Effector memory CD8-positive, alpha-beta T cell (primary cell): Measurements from ENCODE around the gene TIGD1.

Experiments
- ATAC-seq: fragments of 150-1000 bp; cut with Tn5 transposase; replicated peaks from 2 replicates; pipeline ENCODE4 v1.10.0; 2021; ENCODE audit warnings: mild to moderate bottlenecking, moderate library complexity
- DNase-seq, 3 experiments: peaks; one replicate each; pipeline ENCODE4 v3.0.0; 2021
- H3K27ac Mint-ChIP-seq, 2 donors: one replicate each; pipeline ENCODE4 v1.8.0; 2022; ENCODE audit warnings: mild to moderate bottlenecking in 2 of 2, mixed read lengths in 2 of 2, moderate library complexity in 2 of 2
- H3K27me3 Mint-ChIP-seq, 2 donors: one replicate each; pipeline ENCODE4 v1.8.0; 2022; ENCODE audit warnings: mixed read lengths in 2 of 2
- H3K36me3 Mint-ChIP-seq: one replicate; pipeline ENCODE4 v1.8.0; 2022; ENCODE audit warnings: mild to moderate bottlenecking, moderate library complexity, mixed read lengths; ENCODE audit not compliant: insufficient read depth
- H3K4me1 Mint-ChIP-seq, 2 donors: one replicate each; pipeline ENCODE4 v1.8.0; 2022; ENCODE audit warnings: low read depth in 2 of 2, mixed read lengths in 2 of 2
- H3K4me3 Mint-ChIP-seq, 2 donors: one replicate each; pipeline ENCODE4 v1.8.0; 2022; ENCODE audit warnings: mild to moderate bottlenecking in 2 of 2, mixed read lengths in 2 of 2, moderate library complexity in 2 of 2
- H3K9me3 Mint-ChIP-seq, 2 donors: one replicate each; pipeline ENCODE4 v1.8.0; 2022; ENCODE audit warnings: mixed read lengths in 2 of 2

TIGD1 gene

DNA sequence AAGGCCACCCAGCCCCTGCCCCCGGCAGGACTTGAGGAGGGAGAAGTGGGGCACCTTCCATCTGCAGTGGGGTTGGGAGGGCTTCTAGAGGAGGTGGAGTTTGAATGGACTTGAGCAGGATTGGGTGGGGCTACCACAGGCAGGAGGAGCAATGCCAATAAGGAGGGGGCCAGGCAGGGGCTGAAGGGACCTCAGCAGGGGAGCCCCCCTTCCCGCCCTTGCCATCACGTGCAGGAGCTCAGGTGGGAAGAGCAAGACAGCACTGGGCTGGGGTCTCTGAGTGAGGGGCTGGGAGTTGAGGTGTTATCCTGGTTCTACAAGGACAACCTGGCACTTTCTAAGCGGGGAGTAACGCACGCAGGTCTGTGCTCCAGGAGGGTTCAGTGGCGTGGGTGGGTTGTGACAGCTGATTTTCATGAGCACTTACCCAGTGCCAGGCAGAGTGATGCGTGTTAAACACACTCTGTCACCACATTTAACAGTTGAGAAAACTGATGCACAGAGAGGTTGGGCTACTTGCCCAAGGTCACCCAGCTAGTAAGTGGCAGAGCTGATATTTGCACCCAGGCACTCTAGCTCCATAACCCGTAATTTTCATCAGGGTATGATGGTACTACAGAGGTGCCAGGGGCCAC, 19.6 kb downstream of the TIGD1 start:
- no peak overlapping the region for H3K4me3 Mint-ChIP-seq
- H3K36me3 Mint-ChIP-seq, result peaks cover 3% of the 10 kb centered on the region
- DNase-seq (no peak), ATAC-seq (no peak)
- H3K27me3 Mint-ChIP-seq, result peaks cover 41 to 95% of the 10 kb centered on the region in 2 donors
- H3K4me1 Mint-ChIP-seq, result peaks cover 12 to 13% of the 10 kb centered on the region in 2 donors
- H3K9me3 Mint-ChIP-seq, result no peaks in the 10 kb centered on the region
- no peak overlapping the region for H3K27ac Mint-ChIP-seq

DNA sequence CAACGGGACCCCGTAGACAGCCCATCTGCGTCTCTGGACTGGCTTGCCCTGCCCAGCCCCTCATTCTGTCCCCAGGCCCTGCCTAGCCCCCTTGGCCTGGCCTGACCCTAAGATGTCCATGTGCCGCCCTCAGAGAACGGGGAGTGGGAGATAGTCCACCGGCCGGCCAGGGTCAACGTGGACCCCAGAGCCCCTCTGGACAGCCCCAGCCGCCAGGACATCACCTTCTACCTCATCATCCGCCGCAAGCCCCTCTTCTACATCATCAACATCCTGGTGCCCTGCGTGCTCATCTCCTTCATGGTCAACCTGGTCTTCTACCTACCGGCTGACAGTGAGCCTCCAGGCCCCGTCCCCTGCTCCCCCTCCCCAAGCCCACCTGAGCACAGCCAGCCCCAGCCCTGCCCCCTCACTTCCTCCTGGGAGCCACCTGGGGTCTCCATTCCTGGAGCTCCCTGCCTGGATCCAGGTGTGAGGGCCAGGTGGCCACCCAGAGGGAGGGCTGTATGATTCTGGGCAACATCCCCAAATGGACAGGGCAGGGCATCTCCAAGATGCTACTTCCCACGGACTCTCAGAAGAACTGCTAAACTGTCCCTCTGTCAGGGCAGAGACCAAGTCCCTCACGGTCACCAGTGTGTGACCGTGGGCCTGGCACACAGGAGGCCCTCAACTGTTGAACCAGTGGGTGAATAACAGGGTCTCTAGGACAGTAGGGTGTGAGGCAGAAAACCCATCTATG, 20.4 kb downstream of the TIGD1 start:
- DNase-seq (no peak), ATAC-seq (no peak)
- peaks cover 3% of the 10 kb centered on the region for H3K36me3 Mint-ChIP-seq
- no peaks in the 10 kb centered on the region for H3K9me3 Mint-ChIP-seq
- H3K27ac Mint-ChIP-seq, result no peak overlapping the region
- peaks cover 41 to 88% of the 10 kb centered on the region in 2 donors for H3K27me3 Mint-ChIP-seq
- H3K4me3 Mint-ChIP-seq, result no peak overlapping the region
- H3K4me1 Mint-ChIP-seq, result peaks cover 12 to 13% of the 10 kb centered on the region in 2 donors

DNA sequence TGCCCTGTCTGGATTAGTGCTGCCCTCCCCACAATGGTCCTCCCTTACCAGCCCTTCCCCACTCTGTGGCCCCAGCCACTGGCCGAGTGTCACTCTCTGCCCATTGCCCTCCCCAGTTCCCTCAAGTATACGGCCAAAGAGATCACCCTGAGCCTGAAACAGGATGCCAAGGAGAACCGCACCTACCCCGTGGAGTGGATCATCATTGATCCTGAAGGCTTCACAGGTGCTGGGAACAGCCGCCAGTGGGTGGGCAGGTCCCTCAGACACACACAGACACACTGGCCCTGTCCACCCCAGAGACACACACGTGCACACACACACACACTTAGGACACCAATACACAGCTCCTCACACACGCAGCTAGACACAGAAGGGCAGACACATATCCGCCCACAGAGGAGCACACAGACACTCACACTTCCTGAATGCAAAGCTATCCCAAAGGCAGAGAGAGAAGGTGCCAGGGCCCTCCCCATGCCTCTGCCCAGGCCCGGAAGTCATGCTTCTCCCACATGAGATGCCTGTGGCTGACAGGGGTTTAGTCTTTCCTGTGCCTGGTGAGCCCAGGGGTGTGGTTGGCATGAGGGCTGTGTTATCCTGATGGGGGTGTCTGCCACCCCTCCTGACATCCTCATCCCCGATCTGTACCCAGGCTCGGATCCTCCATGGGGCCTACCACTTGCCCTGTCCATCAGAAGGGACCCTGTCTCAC, 21.5 kb downstream of the TIGD1 start:
- no peaks in the 10 kb centered on the region for H3K9me3 Mint-ChIP-seq

DNA sequence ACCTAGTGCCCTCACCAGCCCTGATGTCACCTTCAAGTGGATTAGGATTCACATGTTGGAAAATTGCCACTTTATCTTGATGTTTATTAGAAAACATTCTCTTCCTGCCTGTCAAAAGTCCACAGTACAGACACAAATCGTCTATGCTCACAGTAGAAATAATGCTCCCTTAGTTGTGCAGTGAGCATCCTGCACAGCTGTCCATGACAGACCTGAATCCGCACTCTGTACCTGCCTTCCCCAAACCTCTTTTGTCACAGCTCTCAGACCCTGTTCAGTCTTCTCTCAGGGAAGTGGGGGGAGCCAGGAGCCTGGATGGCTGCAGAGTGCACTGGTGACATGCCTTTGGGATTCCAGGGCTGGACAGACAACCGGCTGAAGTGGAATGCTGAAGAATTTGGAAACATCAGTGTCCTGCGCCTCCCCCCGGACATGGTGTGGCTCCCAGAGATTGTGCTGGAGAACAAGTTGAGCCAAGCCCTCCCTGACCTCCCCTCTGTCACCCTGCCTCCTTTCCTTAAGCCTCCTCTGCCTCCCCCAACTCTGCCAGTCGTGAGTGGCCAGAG, 22.4 kb downstream of the TIGD1 start:
- peaks cover 14 to 17% of the 10 kb centered on the region in 2 donors for H3K4me1 Mint-ChIP-seq
- ATAC-seq (no peak), DNase-seq (no peak)
- no peaks in the 10 kb centered on the region for H3K9me3 Mint-ChIP-seq
- peaks cover 48 to 84% of the 10 kb centered on the region in 2 donors for H3K27me3 Mint-ChIP-seq
- H3K4me3 Mint-ChIP-seq, result no peak overlapping the region
- peaks cover 5% of the 10 kb centered on the region for H3K36me3 Mint-ChIP-seq
- peak overlapping the region in 1 of 2 donors; percentile 79 for H3K27ac Mint-ChIP-seq

More for the DNA sequence above, 21.5 kb downstream of the TIGD1 start:
- Mint-ChIP-seq H3K27ac (peak overlapping the region; percentile 13 to 79), H3K36me3 (peaks cover 3% of the 10 kb centered on the region), H3K4me1 (peaks cover 12 to 13% of the 10 kb centered on the region in 2 donors), H3K4me3 (peak overlapping the region in 1 of 2 donors; percentile 47), H3K27me3 (peaks cover 49 to 87% of the 10 kb centered on the region in 2 donors)
- ATAC-seq, result peak; percentile 50
- DNase-seq, result no peak

DNA sequence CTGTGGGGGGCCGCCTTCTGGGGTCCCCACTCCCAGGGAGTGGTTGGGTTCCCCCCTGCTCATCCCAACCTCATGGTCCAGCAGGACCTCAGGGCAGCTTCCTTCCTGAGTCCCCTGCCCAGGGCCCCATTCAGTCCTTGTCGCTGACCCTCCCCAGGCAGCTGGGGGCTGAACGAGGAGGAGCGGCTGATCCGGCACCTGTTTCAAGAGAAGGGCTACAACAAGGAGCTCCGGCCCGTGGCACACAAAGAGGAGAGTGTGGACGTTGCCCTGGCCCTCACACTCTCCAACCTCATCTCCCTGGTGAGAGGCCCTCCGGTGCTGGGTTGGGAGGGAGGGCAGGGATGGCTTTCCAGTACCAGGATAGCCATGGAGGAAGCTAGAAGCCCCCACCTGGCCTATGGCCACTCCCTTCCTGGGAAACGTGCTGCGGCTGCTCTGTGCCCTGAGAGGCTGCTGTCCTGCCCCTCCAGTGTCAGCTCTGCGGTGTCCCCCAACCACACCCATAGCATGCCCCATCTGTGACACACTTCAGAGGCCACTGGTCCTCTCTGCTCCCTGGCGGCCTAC, 23.9 kb downstream of the TIGD1 start:
- Mint-ChIP-seq H3K36me3 (peaks cover 4% of the 10 kb centered on the region), H3K27me3 (peaks cover 46 to 84% of the 10 kb centered on the region in 2 donors), H3K27ac (no peak overlapping the region), H3K4me3 (no peak overlapping the region), H3K4me1 (peaks cover 15 to 21% of the 10 kb centered on the region in 2 donors), H3K9me3 (no peaks in the 10 kb centered on the region)
- DNase-seq (no peak), ATAC-seq (no peak)

GRCh38 chr2:232525791-232526371, 24.5 kb downstream of the TIGD1 start, which contains the start of gene CHRND:
CHRND (plus strand) TSS chr2:232526160; CDS start chr2:232526216, 56 bp downstream.
- Mint-ChIP-seq H3K4me1 (peaks cover 16 to 23% of the 10 kb centered on the region in 2 donors), H3K9me3 (no peaks in the 10 kb centered on the region), H3K27me3 (peaks cover 49 to 84% of the 10 kb centered on the region in 2 donors)

GRCh38 chr2:232525199-232525598, 25.2 kb downstream of the TIGD1 start:
- DNase-seq (no peak), ATAC-seq (no peak)
- Mint-ChIP-seq H3K27me3 (peaks cover 49 to 84% of the 10 kb centered on the region in 2 donors), H3K4me1 (peaks cover 14 to 23% of the 10 kb centered on the region in 2 donors), H3K36me3 (peaks cover 7% of the 10 kb centered on the region), H3K9me3 (no peaks in the 10 kb centered on the region), H3K4me3 (no peak overlapping the region), H3K27ac (no peak overlapping the region)

More at GRCh38 chr2:232525791-232526371, 24.5 kb downstream of the TIGD1 start, which contains the start of gene CHRND:
- Mint-ChIP-seq H3K36me3 (peaks cover 3% of the 10 kb centered on the region), H3K4me3 (no peak within 1 kb of the TSS), H3K27ac (no peak within 1 kb of the TSS)
- DNase-seq (no peak), ATAC-seq (no peak)

GRCh38 chr2:232524771-232525170, 25.6 kb downstream of the TIGD1 start:
- Mint-ChIP-seq H3K27me3 (peaks cover 50 to 84% of the 10 kb centered on the region in 2 donors), H3K4me3 (peak overlapping the region in 1 of 2 donors; percentile 46), H3K4me1 (peaks cover 14 to 23% of the 10 kb centered on the region in 2 donors), H3K27ac (no peak overlapping the region), H3K9me3 (no peaks in the 10 kb centered on the region), H3K36me3 (peaks cover 7% of the 10 kb centered on the region)
- DNase-seq (no peak), ATAC-seq (no peak)

DNA sequence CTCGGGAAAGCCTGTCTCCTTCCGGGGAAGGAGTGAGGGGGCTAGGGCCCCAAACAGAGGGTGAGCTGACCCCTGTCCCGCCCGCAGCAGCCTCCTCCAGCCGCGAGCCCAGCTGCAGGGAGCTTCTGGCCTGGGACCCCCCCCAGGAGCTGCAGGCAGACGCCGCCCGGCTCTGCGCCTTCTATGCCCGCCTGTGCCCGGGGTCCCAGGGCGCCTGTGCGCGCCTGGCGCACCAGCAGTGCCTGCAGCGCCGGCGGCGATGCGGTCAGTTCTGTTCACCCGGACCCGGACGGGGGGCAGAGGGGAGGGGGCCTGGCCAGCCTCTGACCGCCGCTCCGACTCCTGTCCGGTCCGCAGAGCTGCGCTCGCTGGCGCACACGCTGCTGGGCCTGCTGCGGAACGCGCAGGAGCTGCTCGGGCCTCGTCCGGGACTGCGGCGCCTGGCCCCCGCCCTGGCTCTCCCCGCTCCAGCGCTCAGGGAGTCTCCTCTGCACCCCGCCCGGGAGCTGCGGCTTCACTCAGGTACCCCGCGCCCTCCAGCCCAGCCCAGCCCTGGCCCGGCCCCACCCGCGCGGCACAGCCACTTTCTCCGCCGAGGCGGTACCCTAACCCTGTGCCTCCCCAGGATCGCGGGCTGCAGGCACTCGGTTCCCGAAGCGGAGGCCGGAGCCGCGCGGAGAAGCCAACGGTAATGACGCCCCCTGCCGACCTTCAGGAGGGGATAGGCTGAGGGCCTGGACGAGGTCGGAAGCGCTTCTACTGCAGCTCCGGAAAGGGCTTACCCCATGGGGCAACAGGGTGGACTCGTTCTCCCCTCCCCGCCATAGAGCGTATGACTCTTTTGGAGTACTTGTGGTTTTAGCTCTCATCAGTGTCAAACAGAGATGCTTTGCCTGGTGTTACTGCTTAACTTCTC, 26.4 kb downstream of the TIGD1 start:
- no peak overlapping the region for H3K27ac Mint-ChIP-seq
- peaks cover 7% of the 10 kb centered on the region for H3K36me3 Mint-ChIP-seq
- H3K4me1 Mint-ChIP-seq, result peaks cover 10 to 17% of the 10 kb centered on the region in 2 donors
- H3K9me3 Mint-ChIP-seq, result no peaks in the 10 kb centered on the region
- H3K27me3 Mint-ChIP-seq, result peaks cover 54 to 84% of the 10 kb centered on the region in 2 donors
- no peak for DNase-seq
- peak overlapping the region in 1 of 2 donors; percentile 51 for H3K4me3 Mint-ChIP-seq
- no peak for ATAC-seq

DNA sequence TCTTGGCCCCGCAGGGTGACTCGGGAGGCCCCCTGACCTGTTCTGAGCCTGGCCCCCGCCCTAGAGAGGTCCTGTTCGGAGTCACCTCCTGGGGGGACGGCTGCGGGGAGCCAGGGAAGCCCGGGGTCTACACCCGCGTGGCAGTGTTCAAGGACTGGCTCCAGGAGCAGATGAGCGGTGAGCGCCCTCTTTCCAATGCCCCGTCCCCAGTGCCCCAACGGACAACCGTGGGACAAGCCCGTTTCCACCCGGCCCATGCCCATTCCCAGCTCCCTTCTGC, 27.0 kb downstream of the TIGD1 start:
- peak overlapping the region; percentile 37 to 51 for H3K4me3 Mint-ChIP-seq
- peaks cover 4 to 11% of the 10 kb centered on the region in 2 donors for H3K4me1 Mint-ChIP-seq
- peaks cover 7% of the 10 kb centered on the region for H3K36me3 Mint-ChIP-seq
- ATAC-seq (no peak), DNase-seq (no peak)
- peaks cover 54 to 84% of the 10 kb centered on the region in 2 donors for H3K27me3 Mint-ChIP-seq
- no peak overlapping the region for H3K27ac Mint-ChIP-seq
- H3K9me3 Mint-ChIP-seq, result no peaks in the 10 kb centered on the region

DNA sequence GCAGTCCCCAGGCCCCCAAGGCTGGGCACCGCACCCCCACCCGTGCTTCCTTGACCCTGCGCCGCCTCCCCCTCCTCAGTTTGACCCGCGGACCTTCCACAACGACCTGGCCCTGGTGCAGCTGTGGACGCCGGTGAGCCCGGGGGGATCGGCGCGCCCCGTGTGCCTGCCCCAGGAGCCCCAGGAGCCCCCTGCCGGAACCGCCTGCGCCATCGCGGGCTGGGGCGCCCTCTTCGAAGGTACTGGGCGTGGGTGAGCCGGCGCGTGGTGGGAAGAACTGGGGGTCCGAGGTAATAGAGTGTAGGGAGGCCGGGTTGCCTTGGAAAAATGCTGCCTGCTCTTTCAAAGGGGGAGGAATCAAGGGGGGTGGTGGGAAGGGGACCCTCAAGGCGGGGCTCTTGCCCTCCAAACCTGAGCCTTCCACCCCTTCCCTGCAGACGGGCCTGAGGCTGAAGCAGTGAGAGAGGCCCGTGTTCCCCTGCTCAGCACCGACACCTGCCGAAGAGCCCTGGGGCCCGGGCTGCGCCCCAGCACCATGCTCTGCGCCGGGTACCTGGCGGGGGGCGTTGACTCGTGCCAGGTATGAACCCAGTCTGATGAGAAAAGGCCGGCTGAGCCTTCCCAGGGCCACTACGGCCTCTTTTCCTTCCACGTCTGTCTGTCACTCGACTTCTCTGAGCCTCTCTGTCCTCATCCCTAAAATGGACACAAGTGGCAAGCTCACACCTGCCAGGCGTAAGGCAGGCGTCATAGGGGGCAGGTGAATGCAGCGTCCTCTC, 27.5 kb downstream of the TIGD1 start:
- ATAC-seq (no peak), DNase-seq (no peak)
- peaks cover 4 to 10% of the 10 kb centered on the region in 2 donors for H3K4me1 Mint-ChIP-seq
- peaks cover 52 to 84% of the 10 kb centered on the region in 2 donors for H3K27me3 Mint-ChIP-seq
- H3K9me3 Mint-ChIP-seq, result no peaks in the 10 kb centered on the region
- peak overlapping the region; percentile 37 to 51 for H3K4me3 Mint-ChIP-seq
- H3K36me3 Mint-ChIP-seq, result peaks cover 7% of the 10 kb centered on the region
- H3K27ac Mint-ChIP-seq, result no peak overlapping the region
